RWPE1 (cell line): ENCODE measurements around the gene MUC22.

ENCODE experiments used
- CTCF ChIA-PET: fragments of 350-600 bp; sonication (Branson Sonifier 250); formaldehyde crosslinking; extraction: SDS; loops from one replicate; lab custom pipeline; 2021; lab: Yijun Ruan, JAX
- POLR2A ChIA-PET: fragments of 400-600 bp; formaldehyde crosslinking; extraction: SDS; loops from one replicate; lab custom pipeline; 2020; ENCODE audit warnings: antibody characterized with exemption; ENCODE audit not compliant: low non-redundant PET; lab: Yijun Ruan, JAX
- DNase-seq: peaks from one replicate; pipeline ENCODE4 v3.0.0; 2012; ENCODE audit warnings: low spot score
- H3K27ac ChIP-seq: fragments of 450-650 bp; 2 replicates; pipeline ENCODE4 v1.5.1; 2017
- CTCF ChIP-seq: fragments of 450-650 bp; conservative IDR thresholded peaks from 2 replicates; pipeline ENCODE4 v1.5.1; 2017; ENCODE audit warnings: low read depth, mild to moderate bottlenecking

The MUC22 gene

GRCh38 chr6:31068669-31069340, 58.5 kb downstream of the MUC22 start:
- CTCF ChIA-PET = interaction anchor here (0.6 to 2.1 kb wide), 10 partner anchors 10 to 318 kb away, joined by 3 to 10 read pairs (median 4); no protein-coding TSS in a partner anchor
- POLR2A ChIA-PET = no interaction called here
- TF ChIP-seq CTCF = peak; percentile 91
- H3K27ac ChIP-seq = no peak overlapping the region
- peak; percentile 80 for DNase-seq

DNA sequence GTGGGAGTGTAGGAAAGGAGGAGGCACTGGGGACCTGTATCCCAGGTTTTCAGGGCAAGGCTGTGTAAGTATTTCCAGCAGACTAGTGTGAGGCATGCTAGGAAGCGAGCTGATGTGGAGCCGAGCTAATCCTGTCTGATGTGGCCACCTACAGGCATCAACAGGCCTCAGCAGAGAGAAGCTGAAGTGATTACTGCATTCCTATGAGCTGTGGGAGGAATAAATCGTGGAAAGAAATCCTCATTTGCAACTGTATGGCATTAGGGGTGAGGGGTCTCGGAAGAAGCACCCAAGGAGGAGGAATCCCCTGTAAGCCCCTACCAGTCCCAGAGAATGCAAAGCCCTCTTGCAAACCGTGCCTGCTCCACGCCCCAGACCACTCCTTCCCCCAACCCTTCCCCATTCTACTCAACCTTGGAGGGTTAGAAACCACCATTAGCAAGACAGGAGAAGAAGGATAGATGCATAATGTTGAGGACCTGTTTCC, 60.5 kb downstream of the MUC22 start:
- ChIA-PET CTCF (interaction anchor here (0.5 to 2.1 kb wide), 14 partner anchors 9 to 257 kb away, joined by 3 to 24 read pairs (median 5); partner anchors contain the start of gene VARS2), POLR2A (interaction anchor here (1.0 kb wide), 1 partner anchor 157 kb away, joined by 3 read pairs; the partner anchor contains the start of gene VARS2)
- TF ChIP-seq CTCF = peak; percentile 80
- DNase-seq = peak; percentile 72
- peak overlapping the region; percentile 33 for H3K27ac ChIP-seq

DNA sequence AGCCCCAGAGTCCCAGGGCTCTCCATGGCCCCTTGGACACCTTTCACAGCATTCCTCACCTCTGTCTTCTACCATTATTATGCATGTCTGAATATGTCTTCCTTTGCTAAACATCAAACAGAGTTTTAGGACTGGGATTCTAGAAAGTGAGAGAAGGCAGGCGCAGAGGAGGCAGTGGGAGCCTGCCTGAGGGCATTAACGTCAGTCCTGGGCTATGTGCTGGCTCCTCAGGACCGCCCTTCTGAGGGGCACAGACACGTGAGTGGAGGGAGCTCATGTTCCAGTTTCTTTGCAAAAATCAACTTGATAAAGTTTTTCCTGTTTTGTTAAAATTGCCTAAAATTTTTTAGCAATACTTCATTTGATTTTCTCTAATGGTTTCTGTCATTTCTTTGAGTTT, 64.1 kb downstream of the MUC22 start:
- POLR2A ChIA-PET = no interaction called here

DNA sequence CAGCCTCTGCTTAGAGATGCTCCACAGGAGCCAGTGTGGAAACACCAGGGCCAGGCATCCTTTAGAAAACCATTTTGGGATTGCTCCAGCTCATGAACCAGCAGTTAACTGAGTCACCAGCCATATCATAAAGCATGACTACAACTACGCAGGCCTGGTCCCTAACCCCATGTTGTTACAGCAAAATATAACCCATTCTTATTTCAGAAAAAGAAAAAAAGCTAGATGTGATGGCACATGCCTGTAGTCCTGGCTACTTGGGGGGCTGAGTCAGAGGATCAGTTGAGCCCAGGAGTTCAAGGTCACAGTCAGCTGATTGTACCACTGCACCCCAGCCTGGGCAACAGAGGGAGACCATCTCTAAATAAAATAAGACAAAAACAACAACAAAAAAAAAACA, 65.3 kb downstream of the MUC22 start:
- ChIA-PET CTCF (no interaction called here), POLR2A (interaction anchor here (0.6 kb wide), 1 partner anchor 160 kb away, joined by 3 read pairs; no protein-coding TSS in a partner anchor)
- no peak for TF ChIP-seq CTCF
- no peak for DNase-seq
- H3K27ac ChIP-seq = peak overlapping the region; percentile 43

More for the DNA sequence above, 64.1 kb downstream of the MUC22 start:
- no peak for TF ChIP-seq CTCF
- DNase-seq = no peak
- no peak overlapping the region for H3K27ac ChIP-seq
- CTCF ChIA-PET = interaction anchor here (0.5 kb wide), 1 partner anchor 184 kb away, joined by 6 read pairs; no protein-coding TSS in a partner anchor

DNA sequence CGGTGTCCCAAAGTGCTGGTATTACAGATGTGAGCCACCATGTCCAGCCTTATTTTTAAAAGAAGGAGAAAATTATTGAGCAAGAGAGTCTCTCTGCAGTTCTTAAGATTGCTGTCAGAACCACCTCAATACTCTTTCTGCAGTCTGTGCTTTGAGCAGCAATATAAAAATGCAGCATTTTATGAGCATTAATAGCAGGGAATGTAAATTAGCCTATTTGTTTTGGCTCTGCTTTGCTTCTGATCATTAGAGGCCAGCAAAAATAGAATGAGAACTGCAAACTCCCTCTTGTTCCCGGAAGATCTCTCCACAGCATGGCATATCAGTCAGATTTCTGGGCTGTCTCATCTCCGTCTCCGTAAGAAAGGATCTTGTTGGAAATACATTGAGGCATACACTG, 66.3 kb downstream of the MUC22 start:
- DNase-seq = no peak
- no peak overlapping the region for H3K27ac ChIP-seq
- ChIA-PET POLR2A (no interaction called here), CTCF (no interaction called here)
- TF ChIP-seq CTCF = no peak

DNA sequence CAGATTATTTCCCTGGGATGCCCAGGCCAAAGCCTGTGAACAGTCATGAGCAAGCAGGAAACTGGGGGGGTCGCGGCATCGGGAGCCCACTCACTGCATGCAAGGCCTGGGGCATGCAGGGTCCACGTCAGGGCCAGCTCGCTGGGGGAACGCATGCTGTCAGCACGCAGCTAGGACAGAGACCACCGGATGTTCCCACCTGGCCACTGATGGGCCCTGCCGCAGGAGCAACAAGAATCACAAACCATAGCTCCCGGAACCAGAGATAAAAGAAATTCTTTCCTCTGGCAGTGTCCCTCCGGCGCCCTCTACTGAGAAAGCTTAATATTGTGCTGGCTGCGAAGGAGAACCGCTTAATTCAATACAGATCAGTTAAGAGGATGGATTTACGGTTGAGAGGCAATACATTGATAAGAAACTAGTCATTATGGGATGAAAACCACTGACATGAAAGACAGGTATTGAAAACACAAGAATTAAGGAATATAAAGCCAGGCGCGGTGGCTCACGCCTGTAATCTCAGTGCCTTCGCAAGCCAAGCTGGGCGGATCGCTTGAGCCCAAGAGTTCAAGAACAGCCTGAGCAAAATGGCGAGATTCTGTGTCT, 69.5 kb downstream of the MUC22 start:
- POLR2A ChIA-PET = interaction anchor here (0.6 kb wide), 1 partner anchor 17 kb away, joined by 3 read pairs; no protein-coding TSS in a partner anchor

More for the DNA sequence above, 69.5 kb downstream of the MUC22 start:
- CTCF ChIA-PET = interaction anchor here (0.5 to 2.3 kb wide), 29 partner anchors 10 to 1358 kb away, joined by 3 to 29 read pairs (median 3); partner anchors contain the start of genes MUCL3 and VARS2
- peak; percentile 58 for DNase-seq
- peak overlapping the region; percentile 33; the same call in 1 of the 2 replicates for H3K27ac ChIP-seq
- TF ChIP-seq CTCF = peak; percentile 94
